AG04450 (cell line): Measurements from ENCODE around the gene UPK1A. TPM values are rescaled to one million over a fixed set of nuclear protein-coding genes. Genes with fewer than 3 reads are reported as not detected.

Experiments used
- CTCF ChIA-PET: fragments of 300-600, 350-600 bp; formaldehyde crosslinking; extraction: SDS; loops from one replicate; lab custom pipeline; 2022; ENCODE audit warnings: antibody characterized with exemption, inconsistent platforms; lab: Charles Lee
- POLR2A ChIA-PET: fragments of 350-600 bp; formaldehyde crosslinking; extraction: SDS; loops from one replicate; lab custom pipeline; 2021; ENCODE audit warnings: antibody characterized with exemption, inconsistent platforms; lab: Yijun Ruan, JAX
- DNase-seq: peaks from one replicate; pipeline ENCODE4 v3.0.0-alpha.2; 2011; ENCODE audit warnings: low read depth, low spot score
- H3K27ac ChIP-seq: one replicate; pipeline ENCODE4 v1.5.1; 2012; ENCODE audit warnings: low read depth, low read length, control low read depth
- H3K27me3 ChIP-seq: one replicate; pipeline ENCODE4 v1.6.0; 2012; ENCODE audit warnings: low read length; ENCODE audit not compliant: control insufficient read depth, insufficient read depth
- H3K4me3 ChIP-seq: 2 replicates; pipeline ENCODE4 v1.5.1; 2011; ENCODE audit warnings: mild to moderate bottlenecking, low read depth, low read length, control low read depth
- H3K9me3 ChIP-seq: 2 replicates; pipeline ENCODE4 v1.5.1; 2012; ENCODE audit warnings: low read length; ENCODE audit not compliant: control insufficient read depth, insufficient read depth
- polyA plus RNA-seq: library from polyadenylated mRNA; depleted of rRNA; stranded (reverse); fragments of >200 nt; gene quantifications from 2 replicates; pipeline ENCODE4 v1.2.3, GENCODE V29; 2011
- TF ChIP-seq, protein P1 (sequence below): IDR thresholded peaks from 2 replicates; pipeline ENCODE4 v1.5.1; 2011; ENCODE audit warnings: low read depth, low read length, control low read depth, inconsistent platforms

Gene UPK1A
- polyA plus RNA-seq, 1 experiment: not detected

GRCh38 chr19:35644206-35644986 is 21.9 kb upstream of the UPK1A start:
- H3K27ac ChIP-seq: peak overlapping the region; percentile 61
- peak overlapping the region; percentile 65 for H3K4me3 ChIP-seq
- peak; percentile 72 for DNase-seq
- ChIA-PET CTCF (no interaction called here), POLR2A (interaction anchor here (0.8 to 1.8 kb wide), 2 partner anchors 10 to 12 kb away, joined by 3 to 6 read pairs; no protein-coding TSS in a partner anchor)
- TF ChIP-seq, protein P1, sequence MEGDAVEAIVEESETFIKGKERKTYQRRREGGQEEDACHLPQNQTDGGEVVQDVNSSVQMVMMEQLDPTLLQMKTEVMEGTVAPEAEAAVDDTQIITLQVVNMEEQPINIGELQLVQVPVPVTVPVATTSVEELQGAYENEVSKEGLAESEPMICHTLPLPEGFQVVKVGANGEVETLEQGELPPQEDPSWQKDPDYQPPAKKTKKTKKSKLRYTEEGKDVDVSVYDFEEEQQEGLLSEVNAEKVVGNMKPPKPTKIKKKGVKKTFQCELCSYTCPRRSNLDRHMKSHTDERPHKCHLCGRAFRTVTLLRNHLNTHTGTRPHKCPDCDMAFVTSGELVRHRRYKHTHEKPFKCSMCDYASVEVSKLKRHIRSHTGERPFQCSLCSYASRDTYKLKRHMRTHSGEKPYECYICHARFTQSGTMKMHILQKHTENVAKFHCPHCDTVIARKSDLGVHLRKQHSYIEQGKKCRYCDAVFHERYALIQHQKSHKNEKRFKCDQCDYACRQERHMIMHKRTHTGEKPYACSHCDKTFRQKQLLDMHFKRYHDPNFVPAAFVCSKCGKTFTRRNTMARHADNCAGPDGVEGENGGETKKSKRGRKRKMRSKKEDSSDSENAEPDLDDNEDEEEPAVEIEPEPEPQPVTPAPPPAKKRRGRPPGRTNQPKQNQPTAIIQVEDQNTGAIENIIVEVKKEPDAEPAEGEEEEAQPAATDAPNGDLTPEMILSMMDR: peak; percentile 12
- no peaks in the 10 kb centered on the region for H3K9me3 ChIP-seq
- no peaks in the 10 kb centered on the region for H3K27me3 ChIP-seq

DNA sequence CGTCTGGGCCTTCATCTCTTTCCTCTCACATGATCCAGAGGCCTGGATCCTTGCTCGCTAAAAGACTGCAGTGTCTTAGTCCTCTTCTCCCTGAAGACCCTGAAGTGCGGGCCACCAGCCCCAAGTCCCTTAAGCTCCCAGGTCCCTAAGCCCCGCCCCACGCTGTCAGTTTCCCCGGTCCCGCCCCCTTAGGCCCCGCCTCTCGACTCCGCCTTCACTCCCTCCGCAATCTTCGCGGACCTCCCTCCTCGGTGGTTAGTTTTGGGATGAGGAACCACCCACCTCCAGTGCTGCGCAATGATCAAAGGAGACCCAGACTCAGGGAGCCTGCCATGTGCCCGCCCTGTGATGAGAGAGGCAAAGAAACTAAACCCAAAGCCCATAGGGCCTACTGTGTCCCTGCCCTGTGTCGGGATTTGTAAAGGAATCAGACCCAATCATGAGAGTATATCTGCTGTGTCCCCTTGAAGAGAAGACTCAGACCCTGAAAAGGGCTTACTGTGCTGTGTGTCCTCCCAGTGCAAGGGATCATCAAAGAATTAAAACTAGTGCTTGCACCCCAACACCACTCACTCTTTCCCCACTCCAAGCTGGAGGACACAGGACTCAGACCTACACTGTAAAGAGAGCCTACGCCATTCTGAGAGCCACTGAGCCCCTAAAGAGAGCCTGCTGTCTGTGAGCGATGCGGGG is 21.2 kb upstream of the UPK1A start:
- CTCF ChIA-PET: no interaction called here
- Histone ChIP-seq H3K27me3 (no peaks in the 10 kb centered on the region), H3K27ac (peak overlapping the region; percentile 61), H3K4me3 (peak overlapping the region; percentile 65), H3K9me3 (no peaks in the 10 kb centered on the region)
- no peak for DNase-seq
- TF ChIP-seq, protein P1: no peak
- POLR2A ChIA-PET: interaction anchor here (0.8 kb wide), 1 partner anchor 9 kb away, joined by 3 read pairs; no protein-coding TSS in a partner anchor

GRCh38 chr19:35645680-35646511 is 20.4 kb upstream of the UPK1A start:
- Histone ChIP-seq H3K9me3 (no peaks in the 10 kb centered on the region), H3K27me3 (no peaks in the 10 kb centered on the region), H3K4me3 (no peak overlapping the region), H3K27ac (no peak overlapping the region)
- POLR2A ChIA-PET: interaction anchor here (0.7 to 1.1 kb wide), 2 partner anchors 102 to 285 kb away, joined by 3 to 8 read pairs; partner anchors contain the start of gene LIN37
- TF ChIP-seq, protein P1: no peak
- DNase-seq: no peak
- CTCF ChIA-PET: no interaction called here

- no peaks in the 10 kb centered on the region for H3K9me3 ChIP-seq
- H3K4me3 ChIP-seq: peak within 1 kb of the TSS; percentile 94
- peak; percentile 91 for DNase-seq
- ChIA-PET CTCF (interaction anchor here (1.7 kb wide), 1 partner anchor 138 kb away, joined by 5 read pairs; no protein-coding TSS in a partner anchor), POLR2A (interaction anchor here (0.6 to 1.4 kb wide), 5 partner anchors 8 to 220 kb away, joined by 4 to 6 read pairs (median 4); no protein-coding TSS in a partner anchor)
- TF ChIP-seq, protein P1: no peak
- peak within 1 kb of the TSS; percentile 25 for H3K27ac ChIP-seq
- H3K27me3 ChIP-seq: no peaks in the 10 kb centered on the region
Measured at GRCh38 chr19:35648017-35648961, 18.0 kb upstream of the UPK1A start, which contains the start of gene COX6B1. Gene COX6B1 (plus strand): TSS chr19:35648323. CDS start chr19:35651244, 2,921 bp downstream.
